Stimulated activated CD4-positive, alpha-beta T cell treated with anti-CD3 and anti-CD28 coated beads, Interleukin-15, amount 100 ng/mL, for 1 hour (primary cell): ENCODE results near the gene OPRL1.
"Not testable (repeated sequence)": the region's sequence is repeated elsewhere in the genome, so short reads cannot be mapped to it uniquely, and the experiment has no call there.

Source experiments
- DNase-seq, 2 donors: peaks; one replicate each; pipeline ENCODE4 v3.0.0-alpha.2; 2020; ENCODE audit warnings: low read depth in 1 of 2, low spot score in 1 of 2

The OPRL1 gene

GRCh38 chr20:64114356-64114971 is 34.6 kb downstream of the OPRL1 start:
- no peak for DNase-seq

- DNase-seq: no peak
Measured at GRCh38 chr20:64115171-64115911, 35.5 kb downstream of the OPRL1 start.

- DNase-seq: no peak
Measured at GRCh38 chr20:64116016-64116415, 36.1 kb downstream of the OPRL1 start.

GRCh38 chr20:64116541-64117431 is 36.9 kb downstream of the OPRL1 start:
- no peak for DNase-seq

GRCh38 chr20:64117432-64117777 is 37.5 kb downstream of the OPRL1 start:
- not testable (repeated sequence) for DNase-seq

GRCh38 chr20:64119301-64119680 is 39.4 kb downstream of the OPRL1 start:
- no peak for DNase-seq

GRCh38 chr20:64119681-64120341 is 39.9 kb downstream of the OPRL1 start:
- no peak for DNase-seq

- no peak for DNase-seq
Measured at GRCh38 chr20:64121586-64121985, 41.7 kb downstream of the OPRL1 start.

- DNase-seq: not testable (repeated sequence)
Measured at GRCh38 chr20:64122927-64123326, 43.0 kb downstream of the OPRL1 start.

GRCh38 chr20:64123517-64123916 is 43.6 kb downstream of the OPRL1 start:
- DNase-seq: not testable (repeated sequence)

- DNase-seq: no peak
Measured at GRCh38 chr20:64129146-64129782, 49.4 kb downstream of the OPRL1 start.

GRCh38 chr20:64130271-64130670 is 50.4 kb downstream of the OPRL1 start:
- DNase-seq: no peak

- no peak for DNase-seq
Measured at GRCh38 chr20:64130876-64131275, 51.0 kb downstream of the OPRL1 start.

GRCh38 chr20:64131406-64131805 is 51.5 kb downstream of the OPRL1 start:
- DNase-seq: no peak

GRCh38 chr20:64133951-64134407 is 54.1 kb downstream of the OPRL1 start:
- DNase-seq: no peak

- not testable (repeated sequence) for DNase-seq
Measured at GRCh38 chr20:64134744-64135143, 54.9 kb downstream of the OPRL1 start.

GRCh38 chr20:64136004-64136710 is 56.3 kb downstream of the OPRL1 start:
- no peak for DNase-seq

- DNase-seq: no peak
Measured at GRCh38 chr20:64137598-64138031, 57.7 kb downstream of the OPRL1 start.

GRCh38 chr20:64138276-64138815 is 58.5 kb downstream of the OPRL1 start:
- no peak for DNase-seq
